HEK293T (cell line): ENCODE results near the gene ARF1.

Source experiments
- ARNT ChIP-seq: fragments of 450-650 bp; IDR thresholded peaks from 2 replicates; pipeline ENCODE4 v1.6.1; 2017; ENCODE audit warnings: mild to moderate bottlenecking
- BHLHE40 ChIP-seq: fragments of 450-650 bp; IDR thresholded peaks from 2 replicates; pipeline ENCODE4 v1.6.1; 2016; ENCODE audit warnings: mild to moderate bottlenecking, moderate library complexity, borderline replicate concordance
- ELF4 ChIP-seq: fragments of 450-650 bp; IDR thresholded peaks from 2 replicates; pipeline ENCODE4 v1.6.1; 2017; ENCODE audit warnings: antibody characterized with exemption
- FOXA1 ChIP-seq: fragments of 450-650 bp; IDR thresholded peaks from 2 replicates; pipeline ENCODE4 v1.6.1; 2016; ENCODE audit warnings: mild to moderate bottlenecking
- FOXK2 ChIP-seq: fragments of 450-650 bp; IDR thresholded peaks from 2 replicates; pipeline ENCODE4 v1.6.1; 2016; ENCODE audit warnings: mild to moderate bottlenecking
- FOXM1 ChIP-seq: fragments of 450-650 bp; IDR thresholded peaks from 2 replicates; pipeline ENCODE4 v1.6.1; 2017; ENCODE audit warnings: mild to moderate bottlenecking, borderline replicate concordance
- HDGF ChIP-seq: fragments of 450-650 bp; IDR thresholded peaks from 2 replicates; pipeline ENCODE4 v1.6.1; 2017; ENCODE audit warnings: antibody characterized with exemption, borderline replicate concordance
- L3MBTL2 ChIP-seq: fragments of 450-650 bp; conservative IDR thresholded peaks from 2 replicates; pipeline ENCODE4 v1.6.1; 2016; ENCODE audit warnings: mild to moderate bottlenecking
- SP1 ChIP-seq: fragments of 450-650 bp; IDR thresholded peaks from 2 replicates; pipeline ENCODE4 v1.6.1; 2017
- SUZ12 ChIP-seq: fragments of 450-650 bp; IDR thresholded peaks from 2 replicates; pipeline ENCODE4 v1.6.1; 2016; ENCODE audit warnings: mild to moderate bottlenecking
- TF ChIP-seq, protein P1 (sequence below): fragments of 450-650 bp; IDR thresholded peaks from 2 replicates; pipeline ENCODE4 v1.6.1; 2016

DNA sequence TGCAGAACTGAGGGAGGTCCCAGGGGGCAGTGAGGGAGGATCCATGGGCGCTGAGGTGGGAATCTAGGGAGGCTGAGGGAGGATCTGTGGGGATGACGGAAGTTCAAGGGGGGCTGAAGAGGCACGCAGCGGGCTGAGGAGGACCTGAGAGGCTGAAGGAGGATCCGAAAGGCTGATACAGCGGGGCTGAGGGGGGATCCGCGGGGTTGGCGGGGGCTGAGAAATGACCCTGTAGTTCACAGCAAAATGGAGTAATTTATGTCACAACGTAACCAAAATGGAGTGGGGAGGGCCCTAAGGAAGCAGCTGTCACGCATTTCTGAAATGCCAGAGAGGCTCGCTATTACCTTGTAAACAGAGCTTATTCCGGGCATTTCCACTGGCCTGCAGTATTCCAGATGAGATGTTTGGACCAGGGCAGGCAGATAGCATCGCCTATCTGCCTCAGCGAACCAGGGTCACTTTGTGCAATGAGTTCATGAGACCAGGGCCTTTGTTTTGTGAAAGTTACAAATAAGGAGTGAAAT lies 27.5 kb downstream of the ARF1 start:
- TF ChIP-seq ARNT (no peak), ELF4 (no peak), HDGF (no peak), FOXK2 (no peak), SP1 (no peak), FOXA1 (no peak), FOXM1 (no peak), BHLHE40 (no peak), SUZ12 (no peak), L3MBTL2 (no peak)
- TF ChIP-seq, protein P1, sequence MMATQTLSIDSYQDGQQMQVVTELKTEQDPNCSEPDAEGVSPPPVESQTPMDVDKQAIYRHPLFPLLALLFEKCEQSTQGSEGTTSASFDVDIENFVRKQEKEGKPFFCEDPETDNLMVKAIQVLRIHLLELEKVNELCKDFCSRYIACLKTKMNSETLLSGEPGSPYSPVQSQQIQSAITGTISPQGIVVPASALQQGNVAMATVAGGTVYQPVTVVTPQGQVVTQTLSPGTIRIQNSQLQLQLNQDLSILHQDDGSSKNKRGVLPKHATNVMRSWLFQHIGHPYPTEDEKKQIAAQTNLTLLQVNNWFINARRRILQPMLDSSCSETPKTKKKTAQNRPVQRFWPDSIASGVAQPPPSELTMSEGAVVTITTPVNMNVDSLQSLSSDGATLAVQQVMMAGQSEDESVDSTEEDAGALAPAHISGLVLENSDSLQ, result no peak
